Measurements from ENCODE around the gene SDK1. TPM values are rescaled to one million over a fixed set of nuclear protein-coding genes. Genes with fewer than 3 reads are reported as not detected.

Gene SDK1
- total RNA-seq, 1 donor from 2014 or later = 0.26 TPM

- Histone ChIP-seq H3K36me3 (ENCODE audit: control insufficient read depth, insufficient read depth, low read length) (no peaks in the 10 kb centered on the region), H3K4me3 (ENCODE audit: low read depth, low read length) (no peak overlapping the region), H3K27me3 (ENCODE audit: control insufficient read depth, insufficient read depth, low read length) (no peaks in the 10 kb centered on the region)
- FAIRE-seq (no peak), DNase-seq (ENCODE audit: low read depth) (no peak)
- no peak for TF ChIP-seq CTCF (IDR thresholded peaks at IDR 0.05; ENCODE audit: insufficient read depth, low read length, severe bottlenecking)
Observed at GRCh38 chr7:4023502-4023901, 722.5 kb downstream of the SDK1 start.

GRCh38 chr7:4024133-4024532, 723.1 kb downstream of the SDK1 start:
- Histone ChIP-seq H3K4me3 (ENCODE audit: low read depth, low read length) (no peak overlapping the region), H3K27me3 (ENCODE audit: control insufficient read depth, insufficient read depth, low read length) (no peaks in the 10 kb centered on the region), H3K36me3 (ENCODE audit: control insufficient read depth, insufficient read depth, low read length) (no peaks in the 10 kb centered on the region)
- DNase-seq (ENCODE audit: low read depth) = no peak
- TF ChIP-seq CTCF (IDR thresholded peaks at IDR 0.05; ENCODE audit: insufficient read depth, low read length, severe bottlenecking) = no peak
- FAIRE-seq = no peak

GRCh38 chr7:4024806-4025205, 723.8 kb downstream of the SDK1 start:
- FAIRE-seq (no peak), DNase-seq (ENCODE audit: low read depth) (no peak)
- H3K27me3 ChIP-seq (ENCODE audit: control insufficient read depth, insufficient read depth, low read length) = no peaks in the 10 kb centered on the region
- H3K36me3 ChIP-seq (ENCODE audit: control insufficient read depth, insufficient read depth, low read length) = no peaks in the 10 kb centered on the region
- TF ChIP-seq CTCF (IDR thresholded peaks at IDR 0.05; ENCODE audit: insufficient read depth, low read length, severe bottlenecking) = no peak
- no peak overlapping the region for H3K4me3 ChIP-seq (ENCODE audit: low read depth, low read length)

GRCh38 chr7:4025210-4025609, 724.2 kb downstream of the SDK1 start:
- no peak for TF ChIP-seq CTCF (IDR thresholded peaks at IDR 0.05; ENCODE audit: insufficient read depth, low read length, severe bottlenecking)
- no peak for FAIRE-seq
- no peaks in the 10 kb centered on the region for H3K36me3 ChIP-seq (ENCODE audit: control insufficient read depth, insufficient read depth, low read length)
- DNase-seq (ENCODE audit: low read depth) = no peak
- H3K27me3 ChIP-seq (ENCODE audit: control insufficient read depth, insufficient read depth, low read length) = no peaks in the 10 kb centered on the region
- no peak overlapping the region for H3K4me3 ChIP-seq (ENCODE audit: low read depth, low read length)

- no peaks in the 10 kb centered on the region for H3K36me3 ChIP-seq (ENCODE audit: control insufficient read depth, insufficient read depth, low read length)
- no peak for FAIRE-seq
- DNase-seq (ENCODE audit: low read depth) = no peak
Observed at GRCh38 chr7:4025694-4026615, 724.9 kb downstream of the SDK1 start.

More at GRCh38 chr7:4025694-4026615, 724.9 kb downstream of the SDK1 start:
- Histone ChIP-seq H3K27me3 (ENCODE audit: control insufficient read depth, insufficient read depth, low read length) (no peaks in the 10 kb centered on the region), H3K4me3 (ENCODE audit: low read depth, low read length) (no peak overlapping the region)
- no peak for TF ChIP-seq CTCF (IDR thresholded peaks at IDR 0.05; ENCODE audit: insufficient read depth, low read length, severe bottlenecking)
